ENCODE data around the gene EZH2.

The EZH2 gene

DNA sequence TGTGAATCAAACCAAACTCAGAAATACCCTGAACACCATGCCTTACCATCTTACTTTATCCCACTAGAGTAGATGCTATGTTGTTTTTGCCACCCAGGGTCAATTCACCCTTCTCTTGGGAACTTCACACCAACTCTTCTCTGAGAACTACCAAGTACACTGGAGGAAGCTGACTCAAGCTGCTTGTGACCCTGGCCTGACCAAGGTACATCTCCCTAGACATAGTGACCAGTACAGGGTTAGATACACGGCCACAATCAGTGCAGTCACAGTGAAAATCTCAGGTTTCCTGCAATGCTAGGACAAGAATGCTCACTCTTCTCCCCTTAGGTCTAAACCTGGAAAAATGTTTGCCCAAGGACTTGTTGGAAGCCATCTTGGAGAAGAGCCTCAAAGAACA lies 31.8 kb downstream of the EZH2 start:
- no peak for DNase-seq

DNA sequence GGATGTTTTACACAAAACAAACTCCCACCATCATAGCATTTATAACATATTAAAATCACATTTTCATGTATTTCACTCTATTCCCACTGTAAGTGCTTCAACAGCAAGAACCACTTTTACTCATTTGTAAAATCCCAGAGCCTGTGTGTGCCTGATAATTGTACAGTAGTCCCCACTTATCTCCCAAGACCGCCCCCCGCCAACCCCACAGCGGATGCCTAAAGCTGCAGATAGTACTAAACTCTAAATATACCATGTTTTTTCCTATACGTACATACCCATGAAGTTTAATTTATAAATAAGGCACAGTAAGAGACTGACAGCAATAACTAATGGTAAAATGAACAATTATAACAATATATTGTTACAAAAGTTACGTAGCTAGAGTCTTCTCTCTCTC lies 33.5 kb downstream of the EZH2 start:
- DNase-seq = no peak

DNA sequence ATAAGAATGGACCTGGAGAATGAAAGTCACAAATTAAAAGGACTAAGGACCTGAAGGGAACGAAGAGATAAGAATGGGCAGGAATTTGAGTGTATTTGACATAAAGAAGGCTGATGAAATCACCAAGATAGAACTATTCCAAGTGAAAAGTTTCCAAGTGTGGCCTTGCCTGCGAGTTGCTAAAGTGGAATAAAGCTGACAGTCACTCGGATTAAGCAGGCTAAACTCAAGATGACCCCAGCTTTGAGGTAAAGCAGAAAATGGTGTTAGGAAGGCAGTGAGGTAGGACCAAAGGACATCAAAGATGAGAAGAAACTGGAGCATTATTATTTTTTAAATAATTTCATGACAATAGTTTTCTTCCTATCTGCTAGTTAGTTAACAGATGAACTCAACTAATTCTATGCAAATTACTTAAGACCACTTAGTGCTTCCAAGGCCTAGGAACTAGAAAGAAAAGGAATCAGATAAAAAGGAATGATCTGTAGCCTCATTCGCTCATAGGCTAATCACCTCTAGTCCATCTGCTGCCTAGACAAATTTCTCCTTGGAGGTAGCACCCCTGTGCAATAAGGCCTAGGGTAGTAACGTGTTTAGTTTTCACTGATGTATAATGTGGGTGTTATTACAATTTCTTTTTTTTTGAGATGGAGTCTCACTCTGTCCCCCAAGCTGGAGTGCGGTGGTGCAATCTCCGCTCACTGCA lies 34.5 kb downstream of the EZH2 start:
- DNase-seq = no peak

DNA sequence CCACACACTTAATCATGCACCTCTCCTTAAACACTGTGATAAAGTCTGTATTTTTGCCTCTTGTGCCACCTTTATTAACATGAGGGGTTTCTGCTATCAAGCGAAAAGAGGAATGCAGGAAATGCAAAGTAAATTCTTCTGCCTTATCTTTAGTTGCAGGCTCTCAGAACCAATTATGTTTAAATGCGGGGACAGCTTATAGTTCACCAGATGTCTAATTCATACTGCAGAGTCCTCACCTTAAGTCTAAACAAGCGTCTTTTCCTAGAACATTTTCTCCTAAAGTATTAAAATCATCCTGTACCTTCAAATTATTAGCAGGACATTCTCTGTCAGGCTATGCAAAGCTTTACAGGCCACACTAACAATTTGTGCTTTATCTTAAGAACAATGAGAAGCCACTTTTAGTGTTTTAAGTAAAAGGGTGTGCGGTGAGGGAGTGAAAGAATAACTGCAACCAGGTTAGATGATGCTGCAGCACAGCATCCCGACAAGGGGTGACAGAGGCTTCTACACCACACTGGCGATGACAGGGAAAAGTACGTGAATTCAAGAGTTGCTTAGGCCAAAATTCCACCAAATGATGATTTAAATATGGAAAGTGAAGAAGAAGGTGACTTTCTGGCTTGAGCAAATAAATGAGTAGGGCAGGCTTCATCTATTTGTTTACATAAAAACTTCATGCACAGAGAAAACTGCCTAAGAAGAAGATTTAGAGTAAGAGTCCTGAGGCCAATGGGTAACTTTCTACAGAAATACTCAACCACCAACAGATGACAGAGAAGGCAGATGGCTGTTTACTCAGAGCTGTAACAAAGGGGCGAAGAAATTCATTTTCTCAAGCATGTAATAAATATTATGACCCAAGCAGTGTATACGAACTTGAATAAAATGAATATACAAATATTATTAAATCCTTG lies 36.0 kb downstream of the EZH2 start:
- DNase-seq = no peak

DNA sequence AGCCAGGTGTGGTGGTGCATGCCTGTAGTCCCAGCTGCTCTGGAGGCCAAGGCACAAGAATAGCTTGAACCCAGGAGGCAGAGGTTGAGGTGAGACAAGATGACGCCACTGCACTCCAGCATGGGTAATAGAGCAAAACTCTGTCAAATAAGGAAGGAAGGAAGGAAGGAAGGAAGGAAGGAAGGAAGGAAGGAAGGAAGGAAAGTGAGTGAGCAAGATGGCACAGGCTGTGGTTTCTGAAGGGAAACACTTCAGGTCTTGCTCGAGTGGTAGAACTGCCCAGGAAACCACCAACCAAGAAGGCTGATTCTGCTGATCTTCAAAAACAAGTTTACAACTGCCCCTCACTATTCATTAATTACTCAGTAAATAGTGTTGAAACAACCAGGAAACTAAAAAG lies 45.2 kb downstream of the EZH2 start:
- DNase-seq = no peak

DNA sequence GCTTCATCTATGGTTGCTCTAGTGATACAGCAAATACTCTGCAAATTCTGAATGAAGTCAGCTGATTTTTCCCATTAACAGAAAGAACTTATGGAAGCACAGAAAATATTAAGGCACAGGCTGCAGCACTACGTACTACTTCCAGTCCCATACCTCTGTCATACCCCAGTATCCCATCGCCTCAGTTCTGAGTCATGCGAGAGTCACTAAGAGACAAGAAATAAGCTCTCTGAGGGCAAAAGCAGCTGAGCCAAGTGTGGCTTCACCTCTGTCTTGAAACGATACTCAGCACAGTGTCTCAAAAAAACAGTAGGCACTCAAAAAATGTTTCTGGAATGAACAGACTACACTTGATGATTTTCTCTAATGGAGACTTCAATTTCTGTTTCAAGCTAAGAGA lies 48.2 kb downstream of the EZH2 start:
- no peak for DNase-seq

DNA sequence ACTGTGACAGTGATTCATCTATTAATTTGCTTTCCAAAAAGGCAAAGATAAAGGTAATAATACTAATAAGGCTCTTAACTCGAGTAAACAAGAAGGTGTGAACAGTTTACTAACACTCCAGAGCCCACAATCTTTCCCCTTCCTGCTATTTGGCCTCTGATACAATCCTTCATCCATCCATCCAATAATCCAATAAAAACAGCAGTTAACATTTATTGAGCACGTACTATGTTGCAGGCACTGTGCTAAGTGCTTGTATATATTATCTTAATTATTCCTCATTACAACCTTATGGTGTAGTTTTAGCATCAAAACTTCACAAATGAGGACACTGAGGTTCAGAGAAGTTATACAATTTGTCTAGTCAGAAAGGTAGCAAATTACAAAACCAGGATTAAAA lies 49.5 kb downstream of the EZH2 start:
- no peak for DNase-seq

DNA sequence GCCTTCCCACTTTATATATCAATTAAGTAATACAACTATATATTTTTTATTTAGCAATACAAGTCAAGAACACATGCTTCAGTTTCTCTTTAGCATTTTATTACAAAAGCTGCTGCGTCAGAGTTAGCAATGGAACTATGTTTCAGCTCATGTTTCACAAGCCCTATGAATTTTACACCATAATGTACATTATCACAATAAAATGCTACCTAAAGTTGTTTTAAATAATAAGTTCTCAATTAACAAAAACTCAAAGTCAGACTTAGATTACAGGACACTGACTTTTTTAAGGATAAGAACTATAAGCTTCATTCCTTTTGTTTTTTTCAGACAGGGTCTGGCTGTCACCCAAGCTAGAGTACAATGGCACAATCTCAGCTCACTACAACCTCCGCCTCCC lies 52.3 kb downstream of the EZH2 start:
- no peak for DNase-seq

DNA sequence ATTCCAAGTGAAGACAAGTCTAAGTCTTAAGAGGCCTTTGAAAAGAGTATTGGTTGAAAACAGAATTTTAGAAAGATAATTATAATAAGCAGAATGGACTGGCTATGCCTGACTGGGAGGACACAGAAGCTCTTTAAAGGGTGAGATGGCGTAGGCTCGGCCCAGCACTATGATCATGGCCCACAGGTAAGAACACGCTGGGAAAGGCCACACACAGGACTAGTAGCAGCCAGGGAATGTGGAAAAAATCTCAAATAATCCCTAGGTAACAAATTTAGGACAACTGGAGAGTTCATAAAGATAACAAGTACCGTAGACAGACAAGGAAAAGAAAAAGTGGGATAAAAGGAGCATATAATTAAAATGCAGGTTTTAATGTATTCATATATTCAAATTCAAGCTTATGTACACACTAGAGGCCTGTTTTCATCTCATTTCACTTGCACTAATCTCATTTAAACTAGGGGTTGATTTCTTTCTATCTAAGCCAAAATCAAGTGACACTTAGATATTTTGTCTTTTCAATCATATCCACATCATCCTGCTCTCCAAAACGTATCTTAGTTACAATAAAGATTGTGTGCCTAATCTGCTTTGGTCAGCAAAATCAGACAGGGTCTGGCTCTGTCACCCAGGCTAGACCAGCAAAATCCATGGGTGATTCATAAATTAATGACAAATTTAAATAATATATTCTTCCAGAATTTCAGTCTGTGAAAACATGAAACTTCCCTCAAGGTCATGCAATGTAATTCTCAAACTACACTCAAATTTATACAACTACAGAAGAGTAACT lies 53.0 kb downstream of the EZH2 start:
- no peak for DNase-seq

DNA sequence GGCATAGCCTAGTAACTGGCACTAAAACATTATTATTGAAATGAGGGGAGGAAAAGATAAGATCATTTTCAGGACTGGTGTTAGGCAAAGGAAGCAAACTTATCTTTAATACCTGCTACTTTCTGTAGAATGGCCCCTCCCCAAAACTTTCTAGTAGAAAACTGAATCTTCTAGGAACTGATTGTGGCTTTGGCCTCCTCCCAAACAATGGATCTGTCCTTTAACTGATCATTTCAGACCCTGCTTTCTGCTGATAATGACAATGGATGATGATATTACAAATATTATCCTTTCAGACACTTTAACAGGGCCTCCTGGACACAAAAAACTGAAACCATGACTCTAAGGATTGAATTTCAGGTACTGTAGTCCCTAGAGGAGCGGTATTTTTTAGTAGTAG lies 55.1 kb downstream of the EZH2 start:
- DNase-seq = no peak

DNA sequence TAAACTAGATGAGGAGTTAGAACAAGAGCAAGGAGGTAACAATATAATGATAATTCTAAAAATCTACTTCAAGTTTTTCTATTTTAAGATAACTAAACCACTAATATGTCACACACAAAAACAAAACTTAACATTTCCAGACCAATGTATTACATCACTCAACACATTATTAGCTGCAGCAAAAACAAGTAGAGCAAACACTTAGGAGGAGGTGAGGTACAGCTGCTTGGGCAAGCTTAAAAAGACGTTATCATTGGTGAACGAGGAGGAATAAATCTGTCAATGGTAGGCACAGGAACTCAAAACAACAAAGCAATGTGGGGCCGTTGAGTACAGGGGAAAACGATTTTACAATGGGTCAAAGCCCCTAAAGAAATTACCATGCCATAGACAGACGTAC lies 58.8 kb downstream of the EZH2 start:
- no peak for DNase-seq

DNA sequence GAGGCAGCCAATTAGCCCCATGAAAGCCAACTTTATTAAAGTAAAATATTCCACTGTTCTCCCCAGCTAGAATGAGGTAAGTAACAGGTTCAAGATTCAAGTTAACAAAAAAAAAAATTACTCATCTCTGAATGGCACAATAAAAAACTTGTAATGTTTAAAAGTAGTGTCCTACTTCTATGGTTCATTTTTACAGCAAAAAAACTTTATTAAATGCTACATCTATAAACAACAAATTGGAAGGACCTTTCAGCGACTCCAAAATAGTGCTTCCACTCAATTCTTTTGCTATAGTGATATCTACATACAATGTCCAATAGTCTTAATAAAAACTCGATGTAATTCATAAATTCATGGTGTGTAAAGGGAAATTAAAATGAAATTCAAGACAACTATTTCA lies 59.2 kb downstream of the EZH2 start:
- DNase-seq = no peak

DNA sequence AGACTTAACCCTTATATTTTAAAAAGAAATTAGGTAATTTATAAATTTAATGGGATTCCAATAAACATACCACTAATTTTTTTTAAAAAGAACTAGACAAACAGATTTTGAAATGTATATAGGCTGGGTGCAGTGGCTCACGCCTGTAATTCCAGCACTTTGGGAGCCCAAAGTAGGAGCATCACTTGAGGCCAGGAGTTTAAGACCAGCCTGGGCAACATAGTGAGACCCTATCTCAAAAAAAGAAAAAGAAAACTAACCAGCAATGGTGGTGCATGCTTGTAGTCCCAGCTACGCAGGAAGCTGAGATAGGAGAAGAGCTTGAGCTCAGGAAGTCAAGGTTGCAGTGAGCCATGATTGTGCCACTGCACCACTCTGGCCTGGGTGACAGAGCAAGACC lies 62.7 kb downstream of the EZH2 start:
- no peak for DNase-seq

DNA sequence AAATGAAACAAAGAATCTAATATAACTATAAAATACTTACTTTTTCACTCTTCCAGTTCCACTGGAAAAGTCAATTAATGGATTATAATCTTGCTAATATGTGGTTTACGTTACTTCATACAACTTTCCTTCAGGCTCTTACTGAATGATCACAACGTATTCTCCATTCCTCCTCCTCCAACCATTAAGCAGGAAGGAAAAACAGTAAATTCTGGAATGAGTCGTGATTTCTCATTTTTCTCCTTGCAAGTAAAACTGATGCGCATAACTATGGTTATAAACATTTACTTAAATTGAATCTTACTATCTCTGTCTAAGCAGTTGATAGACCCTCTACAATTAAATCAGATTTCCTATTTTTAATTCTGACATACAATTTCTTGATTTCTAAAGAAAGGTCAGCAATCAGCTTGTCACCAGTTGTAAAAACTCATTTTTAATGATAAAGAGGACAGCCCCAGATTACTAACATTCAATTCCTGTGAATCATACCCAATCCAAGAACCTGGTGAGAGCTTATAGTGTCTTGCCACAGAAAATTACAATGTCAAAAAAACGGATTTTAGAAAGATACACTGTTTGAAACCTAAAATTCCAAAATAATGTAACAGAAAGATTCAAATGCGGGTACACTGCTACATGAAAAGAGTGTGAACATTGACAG lies 64.3 kb downstream of the EZH2 start:
- no peak for DNase-seq

DNA sequence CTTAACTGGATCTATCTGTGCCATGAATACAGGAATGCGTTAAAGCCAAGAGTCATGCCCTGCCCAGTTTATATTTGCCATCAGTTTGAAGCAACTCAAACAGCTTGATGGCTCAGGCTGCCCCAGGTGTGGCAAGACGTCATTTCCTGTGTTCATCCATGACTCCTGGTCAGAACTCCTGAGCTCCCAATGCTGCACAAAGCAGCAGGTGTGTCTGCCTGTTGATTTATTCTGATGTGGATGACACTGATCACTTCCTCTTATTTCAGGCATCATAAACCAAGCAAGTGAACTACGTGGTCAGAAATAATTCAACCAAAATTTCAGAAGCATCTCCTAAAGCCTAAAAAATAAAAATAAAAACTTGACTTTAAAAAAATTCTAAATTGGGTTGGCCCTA lies 68.5 kb downstream of the EZH2 start:
- DNase-seq = no peak

DNA sequence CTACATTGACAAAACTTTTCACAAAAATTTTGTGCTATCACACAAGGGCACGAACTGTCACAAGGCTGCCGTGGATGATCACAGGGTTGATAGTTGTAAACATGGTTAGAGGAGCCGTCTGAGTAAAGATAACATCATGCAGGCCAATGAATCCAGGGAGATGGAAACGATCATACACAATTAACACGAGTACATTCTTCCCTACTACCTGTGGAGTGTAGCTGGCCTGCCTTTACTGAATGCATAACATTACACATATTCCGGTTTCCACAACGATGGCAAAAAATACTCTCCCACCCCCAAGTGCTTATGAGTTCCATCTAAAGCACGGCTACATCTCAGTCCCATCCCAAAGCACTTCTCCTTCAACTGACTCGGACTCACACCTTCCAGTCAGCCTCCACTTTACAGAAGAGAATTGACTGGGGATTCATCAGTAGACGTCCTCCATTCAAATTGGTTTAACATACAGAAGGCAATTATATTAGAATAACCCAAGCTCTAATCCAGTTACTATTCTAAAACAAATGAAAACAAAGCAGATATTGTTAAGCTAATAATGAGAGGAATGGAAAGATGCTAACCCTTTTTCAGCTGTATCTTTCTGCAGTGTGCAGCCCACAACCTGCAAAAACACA lies 69.0 kb downstream of the EZH2 start:
- no peak for DNase-seq

DNA sequence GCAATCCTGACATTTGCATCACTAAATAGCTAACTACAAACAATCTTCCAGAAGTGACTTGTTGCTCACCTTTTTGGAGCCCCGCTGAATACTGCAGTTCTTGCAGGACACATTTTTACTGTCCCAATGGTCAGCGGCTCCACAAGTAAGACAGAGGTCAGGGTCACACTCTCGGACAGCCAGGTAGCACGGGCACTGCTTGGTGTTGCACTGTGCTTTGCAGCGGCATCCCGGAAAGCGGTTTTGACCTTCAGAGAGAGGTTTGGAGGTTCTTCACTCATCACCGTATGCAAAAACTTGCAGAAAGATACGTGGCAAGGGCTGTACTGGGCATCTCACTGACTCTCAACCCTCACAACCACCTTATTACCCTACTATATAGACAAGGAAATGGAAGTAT lies 70.2 kb downstream of the EZH2 start:
- DNase-seq = no peak

DNA sequence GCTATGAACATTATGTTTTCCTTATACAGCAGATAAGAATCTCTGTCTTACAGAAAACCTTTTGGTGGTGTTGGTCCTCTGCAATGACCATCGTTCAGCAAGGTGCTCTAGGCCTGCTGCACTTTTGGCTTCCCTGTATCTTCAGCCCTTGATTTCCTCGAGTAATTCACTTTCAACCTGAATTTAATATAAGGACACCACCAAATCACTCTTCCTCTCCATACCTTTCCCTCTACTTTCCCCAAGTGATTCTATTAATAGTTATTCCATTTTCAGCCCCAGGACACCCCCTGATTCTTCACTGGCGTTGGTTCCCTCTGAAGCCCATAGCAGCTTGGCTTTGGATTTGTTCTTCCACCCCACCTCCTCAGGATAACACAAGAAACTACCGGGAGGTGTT lies 72.2 kb downstream of the EZH2 start:
- no peak for DNase-seq

DNA sequence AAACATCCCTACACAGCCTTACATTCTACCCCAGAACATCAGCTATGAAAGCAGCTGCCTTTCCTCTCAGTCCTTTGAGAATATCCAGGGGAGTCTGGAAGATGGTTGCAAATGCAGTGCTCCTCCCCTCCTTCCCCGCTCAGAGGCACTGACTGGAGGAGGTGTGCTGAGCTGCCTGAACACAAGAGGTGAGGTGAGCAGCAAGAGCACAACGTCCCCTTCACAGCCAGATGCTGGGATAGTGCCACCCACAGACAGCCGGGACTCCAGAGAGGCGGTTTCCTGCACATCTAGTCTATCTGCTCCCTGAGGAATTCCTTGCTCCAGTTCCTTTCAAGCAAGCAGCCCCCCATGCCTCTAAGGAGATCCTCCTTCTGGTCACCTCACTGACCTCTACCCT lies 74.2 kb downstream of the EZH2 start:
- no peak for DNase-seq

DNA sequence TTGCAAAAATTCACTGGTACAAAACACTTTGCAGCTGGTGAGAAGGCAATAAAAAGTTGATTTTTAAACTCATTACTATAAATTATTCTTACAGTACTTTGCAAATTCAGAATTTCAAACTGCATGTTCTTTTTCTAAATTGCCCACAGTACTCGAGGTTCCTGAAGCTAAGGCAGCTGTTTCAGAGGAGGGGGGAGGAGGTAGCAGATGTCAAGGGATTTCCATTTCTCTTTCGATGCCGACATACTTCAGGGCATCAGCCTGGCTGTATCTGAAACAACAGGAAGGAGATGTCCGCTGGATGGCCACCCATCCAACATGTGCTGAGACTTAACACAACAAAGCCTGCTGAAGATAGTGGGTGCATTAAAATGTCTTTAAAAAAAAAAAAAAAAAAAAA lies 76.7 kb downstream of the EZH2 start:
- no peak for DNase-seq

DNA sequence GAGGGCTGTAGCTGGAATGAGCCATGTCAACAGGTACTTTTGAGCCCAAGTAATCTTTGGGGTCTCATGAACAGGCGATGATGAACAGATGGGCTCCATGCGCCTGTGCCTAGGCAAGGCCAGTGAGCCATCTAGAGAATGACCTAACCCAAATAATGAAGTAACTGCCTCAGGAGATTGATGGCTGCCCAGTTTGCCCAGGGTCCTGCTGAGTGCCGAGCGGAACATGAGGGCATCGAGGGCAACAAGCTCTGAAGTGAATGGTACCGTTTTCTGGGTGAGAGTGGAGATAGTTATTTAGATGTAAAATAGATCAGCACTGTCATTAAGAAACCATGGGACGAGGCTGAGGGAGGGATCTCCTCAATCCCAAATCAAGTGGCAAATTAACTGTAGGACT lies 77.9 kb downstream of the EZH2 start:
- no peak for DNase-seq

DNA sequence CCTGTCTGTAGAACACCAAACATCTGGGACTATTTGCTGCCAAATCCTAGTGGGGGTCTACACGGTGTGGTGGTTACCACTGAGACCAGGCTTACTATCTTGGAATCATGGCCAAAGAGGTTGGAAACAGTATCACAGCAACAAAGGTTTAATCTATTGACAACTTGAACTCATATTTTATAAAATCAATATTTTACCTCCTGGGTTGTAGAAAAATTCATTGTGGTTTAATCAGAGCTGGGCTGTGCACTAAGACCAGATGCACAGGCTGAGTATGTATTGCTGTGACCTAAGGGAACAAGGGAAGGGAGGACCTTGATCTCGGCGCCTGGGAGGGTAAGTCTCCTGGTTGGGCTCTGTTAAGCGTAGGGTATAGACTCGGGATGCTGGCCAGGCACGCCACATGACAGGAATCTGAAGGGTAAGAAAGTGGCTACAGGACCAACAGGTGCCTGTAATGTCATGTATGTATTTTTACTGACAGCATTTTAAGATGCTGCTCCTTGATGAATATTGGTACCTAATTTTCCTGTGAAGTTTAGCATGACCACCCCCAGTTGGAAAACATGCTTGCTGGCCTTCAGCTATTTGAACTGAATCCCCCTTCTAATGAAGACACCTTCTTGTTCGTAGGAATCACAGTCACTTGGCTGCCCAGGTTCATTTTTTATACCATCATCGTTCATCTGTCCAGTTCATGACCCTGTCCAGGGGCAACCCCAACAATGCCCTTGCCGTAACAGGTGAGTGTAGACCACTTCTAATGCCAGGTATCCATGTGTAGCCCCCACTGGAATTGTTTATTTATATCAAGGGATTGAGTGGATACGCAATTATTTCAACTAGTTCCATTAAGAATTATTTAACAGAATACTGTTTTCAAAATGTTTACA lies 79.5 kb downstream of the EZH2 start:
- no peak for DNase-seq

Measured in SIG-M5 (cell line).